Measurements from ENCODE around the gene DDX51.

The DDX51 gene

DNA sequence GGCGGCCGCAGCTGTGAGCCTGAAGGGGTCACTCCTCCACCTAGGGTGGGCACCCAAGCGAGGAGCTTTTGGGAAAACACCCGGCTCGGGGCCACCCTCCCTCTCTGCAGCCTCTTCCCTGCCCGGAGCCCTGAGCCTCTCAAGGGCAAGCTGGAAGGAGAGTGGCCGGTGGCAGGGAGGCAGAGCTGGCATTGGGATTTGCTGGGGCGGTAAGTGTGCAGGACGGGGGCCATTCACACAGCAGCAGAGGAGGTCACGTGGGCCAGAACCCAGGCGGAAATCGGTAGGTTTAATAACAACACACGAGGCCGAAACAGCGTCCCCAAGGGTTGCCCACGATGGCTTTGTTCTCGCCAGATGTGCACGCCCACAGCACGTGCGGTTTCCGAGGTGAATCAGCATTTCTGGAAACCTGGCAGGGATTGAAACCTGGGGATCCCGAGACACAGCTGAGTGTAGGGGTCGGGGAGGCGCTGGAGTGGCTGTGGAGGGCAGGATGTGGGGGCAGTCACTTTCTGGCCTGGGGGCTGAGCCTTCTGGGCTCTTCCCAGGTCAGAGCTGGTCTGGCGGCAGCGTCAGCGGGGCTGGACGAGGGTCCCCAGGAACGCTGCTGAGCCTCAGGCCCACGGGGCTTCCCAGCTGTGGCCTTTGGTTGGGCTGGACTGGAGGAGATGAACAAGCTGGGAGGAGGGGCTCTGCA lies 23.6 kb upstream of the DDX51 start:
- DNase-seq (ENCODE audit: low read depth): no peak

DNA sequence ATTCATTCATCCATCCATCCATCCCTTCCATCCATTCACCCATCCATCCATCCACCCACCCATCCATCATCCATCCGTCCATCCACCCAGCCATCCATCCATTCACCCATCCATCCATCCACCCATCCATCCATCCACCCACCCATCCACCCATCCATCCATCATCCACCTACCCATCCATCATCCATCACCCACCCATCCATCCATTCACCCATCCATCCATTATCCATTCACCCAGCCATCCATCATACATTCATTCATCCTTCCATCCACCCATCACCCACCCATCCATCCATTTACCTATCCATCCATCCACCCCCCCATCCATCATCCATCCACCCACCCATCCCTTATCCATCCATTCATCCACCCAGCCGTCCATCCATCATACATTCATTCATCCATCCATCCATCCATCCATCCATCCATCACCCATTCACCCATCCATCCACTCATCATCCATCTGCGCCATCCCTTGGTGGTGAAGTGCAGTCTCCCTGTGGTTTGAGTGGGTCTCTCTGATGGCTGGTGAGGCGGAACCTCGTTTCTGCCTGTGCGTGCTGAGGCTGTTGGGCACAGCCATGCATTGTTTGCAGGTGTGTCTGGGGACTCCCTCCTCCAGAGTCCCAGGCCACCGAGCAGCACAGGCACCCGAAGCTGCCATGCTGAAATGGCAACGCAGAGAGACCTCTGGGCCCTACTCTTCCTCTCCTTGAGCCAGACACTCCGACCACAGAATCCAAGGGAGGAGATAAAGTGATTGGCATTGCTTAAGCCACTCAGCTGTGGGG lies 22.9 kb upstream of the DDX51 start:
- no peak for DNase-seq (ENCODE audit: low read depth)

DNA sequence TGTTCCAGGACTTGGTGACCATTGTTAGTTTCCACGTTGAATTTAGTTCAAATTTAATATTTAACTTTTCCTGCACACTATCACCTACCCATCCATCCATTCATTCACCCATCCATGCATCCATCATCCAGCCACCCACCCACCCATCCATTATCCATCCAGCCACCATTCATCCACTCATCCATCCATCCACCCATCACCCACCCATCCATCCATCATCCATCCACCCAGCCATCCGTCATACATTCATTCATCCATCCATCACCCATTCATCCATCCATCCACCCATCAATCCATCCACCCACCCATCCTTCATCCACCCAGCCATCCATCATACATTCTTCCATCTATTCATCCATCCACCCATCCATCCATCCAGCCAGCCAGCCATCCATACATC lies 22.0 kb upstream of the DDX51 start:
- no peak for DNase-seq (ENCODE audit: low read depth)

DNA sequence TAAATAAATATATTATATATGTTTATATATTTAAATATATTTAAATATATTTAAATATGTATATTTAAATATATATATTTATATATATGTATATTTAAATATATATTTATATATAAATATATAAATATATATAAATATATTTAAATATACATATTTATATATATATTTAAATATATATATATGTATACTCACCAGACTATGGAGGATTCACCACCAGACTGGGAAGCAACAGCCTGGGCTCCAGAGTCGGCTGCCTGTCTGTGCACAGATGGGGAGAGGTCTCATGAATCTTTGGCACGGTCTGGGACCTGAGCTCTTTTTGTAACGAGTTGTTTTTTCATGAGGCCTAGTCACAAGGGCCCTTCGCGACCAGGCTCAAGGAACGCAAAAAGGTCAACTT lies 21.5 kb upstream of the DDX51 start:
- no peak for DNase-seq (ENCODE audit: low read depth)

DNA sequence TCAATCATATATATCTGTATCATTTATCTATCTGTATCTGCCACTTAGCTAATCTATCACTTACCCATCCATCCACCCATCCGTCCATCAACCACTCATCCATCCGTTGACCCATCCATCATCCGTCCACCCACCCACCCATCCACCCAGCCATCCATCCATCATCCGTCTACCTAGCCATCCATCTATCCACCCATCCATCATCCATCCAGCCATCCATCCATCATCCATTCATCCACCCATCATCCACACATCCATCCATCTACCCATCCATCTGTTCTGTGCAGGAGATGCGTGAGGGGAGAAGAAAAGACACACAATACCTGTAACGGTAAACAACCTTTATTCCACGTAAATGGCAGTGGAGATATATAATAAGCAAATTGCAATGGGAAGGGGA lies 20.3 kb upstream of the DDX51 start:
- DNase-seq (ENCODE audit: low read depth): no peak

DNA sequence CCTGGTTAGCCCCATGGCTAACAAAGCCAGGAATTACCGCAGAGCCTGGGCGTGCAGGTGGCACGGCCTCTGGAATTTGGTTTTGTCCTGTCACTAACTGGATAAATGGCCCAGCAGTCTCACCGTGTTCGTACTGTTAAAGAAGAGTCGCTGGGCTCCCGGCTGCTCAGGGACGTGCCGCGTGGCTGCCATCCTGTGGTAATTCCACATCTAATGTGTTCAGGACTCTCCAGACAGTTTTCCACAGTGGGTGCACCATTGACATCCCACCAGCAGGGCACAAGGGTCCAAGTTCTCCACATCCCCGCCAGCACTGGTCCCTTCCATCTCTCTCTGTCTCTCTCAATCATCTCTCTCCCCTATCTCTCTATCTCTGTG lies 19.8 kb upstream of the DDX51 start:
- DNase-seq (ENCODE audit: low read depth): no peak

DNA sequence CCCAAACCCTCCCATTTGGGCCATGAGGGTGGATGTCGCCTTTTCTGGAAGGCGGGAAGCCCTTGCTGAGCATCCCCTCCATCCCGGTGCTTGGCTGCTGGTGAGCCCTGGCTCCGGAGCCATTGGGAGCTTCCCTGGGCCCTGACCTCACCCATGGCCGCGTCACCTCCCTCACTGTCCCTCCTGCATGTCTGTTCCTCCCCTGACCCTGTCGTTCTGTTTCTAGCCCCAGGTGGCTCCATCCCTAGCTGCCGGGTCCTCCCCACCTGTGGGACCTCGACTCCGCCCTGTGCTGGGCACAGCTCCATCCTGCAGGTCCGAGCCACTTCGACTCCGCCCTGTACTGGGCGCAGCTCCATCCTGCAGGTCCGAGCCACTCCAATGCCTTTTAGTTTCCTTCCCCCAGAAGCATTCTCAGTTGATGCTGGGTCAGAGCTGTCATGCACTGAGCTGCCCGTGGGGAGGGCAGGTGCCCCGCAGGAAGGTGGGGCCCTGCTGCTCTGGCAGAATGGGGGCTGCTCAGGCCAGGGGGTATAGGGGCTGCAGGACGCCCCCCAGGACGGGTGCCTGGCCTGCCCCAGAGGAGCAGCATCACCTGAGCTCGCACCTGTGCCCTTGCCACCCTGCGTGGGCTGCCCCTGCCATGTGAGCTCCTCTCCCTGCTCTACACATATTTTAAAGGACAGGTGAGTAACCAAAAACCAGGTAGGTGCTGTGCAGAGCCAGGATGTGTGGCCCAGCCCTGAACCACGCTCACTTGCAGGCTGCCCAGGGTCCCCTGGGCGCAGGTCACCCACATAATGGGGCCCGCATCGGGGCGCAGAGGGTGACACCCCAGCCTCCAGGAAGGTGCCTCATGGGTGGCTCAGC lies 19.2 kb upstream of the DDX51 start:
- no peak for DNase-seq (ENCODE audit: low read depth)

DNA sequence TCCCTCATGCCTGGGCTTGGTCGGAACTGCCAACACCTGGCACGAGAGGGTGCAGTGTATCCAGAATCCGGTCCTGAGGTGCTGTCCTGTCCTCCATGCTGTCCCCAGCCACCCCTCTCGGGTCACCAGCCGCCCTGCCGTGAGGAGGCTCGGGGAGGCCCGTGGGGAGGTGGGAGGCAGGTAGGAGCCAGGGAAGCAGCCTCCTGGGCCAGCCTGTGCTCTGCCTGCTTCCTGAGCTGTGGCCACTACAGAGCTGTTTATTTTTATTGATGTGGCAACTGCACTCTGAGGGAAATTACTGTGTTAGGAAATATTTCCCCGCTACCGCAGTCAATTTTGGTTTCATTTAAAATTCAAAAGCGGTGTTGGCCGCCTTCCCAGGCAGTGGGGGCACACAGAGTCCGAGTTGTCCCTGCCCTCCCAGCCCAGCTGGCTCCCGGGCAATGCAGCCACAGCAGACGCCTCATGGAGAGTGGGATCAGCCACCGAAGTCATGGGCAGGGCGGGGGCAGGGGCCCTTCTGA lies 18.5 kb upstream of the DDX51 start:
- no peak for DNase-seq (ENCODE audit: low read depth)

DNA sequence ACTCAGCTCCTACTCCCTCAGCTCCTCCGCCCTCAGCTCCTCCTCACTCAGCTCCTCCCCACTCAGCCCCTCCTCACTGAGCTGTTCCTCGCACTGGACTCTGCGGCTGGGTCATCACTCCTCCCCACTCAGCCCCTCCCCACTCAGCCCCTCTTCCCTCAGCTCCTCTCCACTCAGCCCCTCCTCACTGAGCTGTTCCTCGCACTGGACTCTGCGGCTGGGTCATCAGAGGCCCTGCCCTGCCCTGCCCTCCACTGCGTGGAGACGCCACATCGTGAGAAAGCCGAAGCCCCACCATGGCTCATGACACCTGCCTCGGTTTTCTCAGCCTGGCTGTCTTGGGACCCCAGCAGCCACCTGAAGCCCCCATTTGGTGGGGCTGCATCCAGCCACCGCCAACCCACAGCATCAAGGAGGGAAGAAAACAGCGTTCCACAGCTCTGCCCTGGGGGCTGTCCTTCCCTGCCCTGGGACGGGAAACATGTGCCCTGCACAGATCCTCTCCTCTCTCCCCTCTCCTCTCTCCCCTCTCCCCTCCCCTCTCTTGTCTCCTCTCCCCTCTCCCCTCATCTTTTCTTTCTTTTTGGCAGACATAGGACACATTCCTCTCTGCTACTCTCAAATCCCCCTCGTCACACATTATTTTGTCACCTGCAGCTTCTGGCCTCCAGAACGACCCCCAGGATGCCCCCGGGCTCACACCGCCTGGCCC lies 17.8 kb upstream of the DDX51 start:
- DNase-seq (ENCODE audit: low read depth): no peak

DNA sequence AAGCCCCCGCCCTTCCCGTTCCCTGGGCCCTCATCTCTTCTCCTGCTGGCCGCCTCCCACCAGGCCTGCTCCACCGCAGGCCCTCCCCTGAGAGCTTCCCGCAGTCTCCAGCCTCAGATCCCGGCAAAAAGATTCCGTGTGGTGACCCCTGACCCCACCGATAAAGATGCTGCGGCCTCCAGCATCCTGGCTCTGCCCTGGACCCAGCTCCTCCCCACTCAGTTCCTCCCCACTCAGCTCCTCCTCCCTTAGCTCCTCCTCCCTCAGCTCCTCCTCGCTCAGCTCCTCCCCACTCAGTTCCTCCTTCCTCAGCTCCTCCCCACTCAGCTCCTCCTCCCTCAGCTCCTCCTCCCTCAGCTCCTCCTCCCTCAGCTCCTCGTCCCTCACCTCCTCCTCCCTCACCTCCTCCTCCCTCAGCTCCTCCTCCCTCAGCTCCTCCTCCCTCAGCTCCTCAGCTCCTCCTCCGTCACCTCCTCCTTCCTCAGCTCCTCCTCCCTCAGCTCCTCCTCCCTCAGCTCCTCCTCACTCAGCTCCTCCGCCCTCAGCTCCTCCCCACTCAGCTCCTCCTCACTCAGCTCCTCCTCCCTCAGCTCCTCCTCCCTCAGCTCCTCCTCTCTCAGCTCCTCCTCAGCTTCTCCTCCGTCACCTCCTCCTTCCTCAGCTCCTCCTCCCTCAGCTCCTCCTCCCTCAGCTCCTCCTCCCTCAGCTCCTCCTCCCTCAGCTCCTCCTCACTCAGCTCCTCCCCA lies 17.1 kb upstream of the DDX51 start:
- no peak for DNase-seq (ENCODE audit: low read depth)

DNA sequence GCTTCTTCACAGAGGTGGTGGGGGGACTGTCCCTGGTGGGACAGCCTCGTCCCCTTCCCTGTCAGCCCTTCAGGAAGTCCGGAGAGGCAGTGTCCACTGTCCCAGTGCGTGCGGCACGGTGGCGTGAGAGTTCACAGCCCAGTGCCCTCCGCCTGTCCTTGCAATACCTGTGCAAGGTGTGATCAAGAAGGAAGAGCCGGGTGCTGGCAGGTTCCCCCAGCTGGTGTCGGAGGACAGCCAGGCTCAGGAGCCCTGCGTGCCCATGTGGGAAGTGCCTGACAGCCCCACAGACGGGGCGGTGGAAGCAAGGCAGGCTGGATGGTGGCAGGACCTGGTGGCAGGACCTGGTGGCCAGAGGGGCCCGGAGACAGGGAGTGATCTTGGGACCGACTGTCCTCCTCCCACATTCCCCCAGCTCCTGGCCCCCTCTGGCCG lies 16.5 kb upstream of the DDX51 start:
- DNase-seq (ENCODE audit: low read depth): no peak

DNA sequence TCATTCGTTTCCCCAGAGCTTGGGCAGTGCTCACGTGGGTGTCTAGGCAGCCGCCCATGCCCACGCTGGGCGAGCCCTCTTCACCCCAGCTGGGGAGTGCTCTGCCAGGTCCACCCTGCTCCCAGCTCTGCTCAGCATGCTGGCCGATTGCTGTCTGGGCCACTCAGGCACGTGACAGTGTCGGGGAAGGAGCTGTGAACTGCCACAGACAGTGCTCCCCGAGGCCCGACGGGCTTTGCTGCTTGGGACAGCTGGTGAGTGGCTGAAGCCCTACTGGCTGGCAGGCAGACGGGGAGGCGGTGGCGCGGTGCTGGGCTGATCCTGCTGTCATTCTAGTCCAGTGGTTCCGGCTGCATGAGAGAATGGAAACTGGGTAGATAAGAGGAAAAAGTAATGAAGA lies 15.9 kb upstream of the DDX51 start:
- no peak for DNase-seq (ENCODE audit: low read depth)

DNA sequence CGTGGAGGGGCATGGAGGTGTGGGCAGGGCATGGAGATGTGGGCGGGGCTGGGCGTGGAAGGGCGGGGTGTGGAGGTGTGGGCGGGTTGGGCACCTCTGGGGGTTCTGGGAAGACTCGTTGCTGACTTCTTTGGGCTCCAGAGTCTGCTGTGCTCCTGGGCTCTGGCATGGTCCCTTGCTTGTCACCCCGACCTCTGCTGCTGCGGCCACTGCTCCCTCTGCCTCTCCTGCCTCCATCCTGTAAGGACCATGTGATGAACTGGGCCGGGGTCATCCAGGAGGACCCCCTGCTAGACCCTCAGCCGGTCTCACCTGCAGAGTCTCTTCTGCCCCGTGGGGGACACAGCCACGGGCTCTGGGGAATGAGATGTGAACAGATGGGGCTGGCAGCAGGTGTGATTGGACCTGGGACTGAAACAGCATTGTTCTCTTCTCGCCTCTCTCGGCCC lies 15.5 kb upstream of the DDX51 start:
- no peak for DNase-seq (ENCODE audit: low read depth)

DNA sequence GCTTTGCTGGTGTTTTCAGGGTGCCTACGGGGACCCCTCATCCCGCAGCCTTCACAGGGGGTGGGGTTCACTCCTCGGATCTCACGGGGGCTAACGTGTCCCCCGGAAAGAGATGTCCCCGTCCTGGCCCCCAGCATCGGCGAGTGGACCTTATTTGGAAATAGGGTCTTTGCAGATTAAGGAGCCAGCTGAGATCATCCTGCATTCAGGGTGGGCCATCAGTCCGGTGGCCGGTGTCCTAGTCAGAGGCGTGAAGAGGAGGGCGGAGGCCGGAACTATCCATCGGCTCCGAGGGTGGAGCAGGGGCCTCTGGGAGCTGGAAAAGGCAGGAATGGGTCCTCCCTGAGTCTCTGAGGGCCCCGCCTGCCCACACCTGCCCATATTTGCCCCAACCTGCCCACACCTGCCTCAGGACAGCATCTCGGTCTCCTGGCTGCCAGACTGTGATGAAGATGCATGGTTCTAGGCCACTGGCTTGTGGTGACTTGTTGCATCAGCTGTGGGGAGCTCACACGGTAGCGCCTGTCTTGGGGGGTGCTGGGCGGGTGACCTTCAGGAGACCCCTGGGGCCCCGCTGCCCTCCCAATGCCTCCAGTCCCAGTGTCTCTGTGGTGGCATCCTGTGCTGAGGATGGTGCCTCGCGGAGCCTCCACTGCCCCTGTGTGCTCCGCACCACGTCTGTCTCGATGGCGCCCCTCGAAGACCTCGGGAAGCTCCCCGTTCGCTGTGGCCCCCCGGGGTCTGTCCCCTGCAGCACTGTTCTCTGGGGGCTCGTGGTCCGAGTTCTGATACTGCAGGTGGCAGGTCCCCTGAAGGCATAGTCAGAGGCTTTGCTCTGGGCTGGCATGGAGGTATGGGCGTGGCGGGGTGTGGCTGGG lies 14.8 kb upstream of the DDX51 start:
- no peak for DNase-seq (ENCODE audit: low read depth)

DNA sequence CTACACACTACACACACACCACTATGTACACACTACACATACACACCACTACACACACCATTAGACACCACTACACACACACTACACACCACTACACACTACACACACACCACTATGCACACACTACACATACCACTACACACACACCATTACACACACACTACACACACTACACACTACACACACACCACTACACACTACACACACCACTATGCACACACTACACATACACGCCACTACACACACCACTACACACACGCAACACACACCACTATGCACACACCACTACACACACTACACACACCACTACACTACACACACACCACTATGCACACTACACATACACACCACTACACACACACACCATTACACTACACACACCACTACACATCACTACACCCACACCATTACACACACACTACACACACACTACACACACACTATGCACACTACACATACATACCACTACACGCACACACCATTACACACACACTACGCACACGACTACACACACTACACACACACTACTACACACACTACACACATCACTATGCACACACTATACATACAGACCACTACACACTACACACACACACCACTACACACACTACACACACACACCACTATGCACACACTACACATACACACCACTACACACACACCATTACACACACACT lies 13.8 kb upstream of the DDX51 start:
- no peak for DNase-seq (ENCODE audit: low read depth)

DNA sequence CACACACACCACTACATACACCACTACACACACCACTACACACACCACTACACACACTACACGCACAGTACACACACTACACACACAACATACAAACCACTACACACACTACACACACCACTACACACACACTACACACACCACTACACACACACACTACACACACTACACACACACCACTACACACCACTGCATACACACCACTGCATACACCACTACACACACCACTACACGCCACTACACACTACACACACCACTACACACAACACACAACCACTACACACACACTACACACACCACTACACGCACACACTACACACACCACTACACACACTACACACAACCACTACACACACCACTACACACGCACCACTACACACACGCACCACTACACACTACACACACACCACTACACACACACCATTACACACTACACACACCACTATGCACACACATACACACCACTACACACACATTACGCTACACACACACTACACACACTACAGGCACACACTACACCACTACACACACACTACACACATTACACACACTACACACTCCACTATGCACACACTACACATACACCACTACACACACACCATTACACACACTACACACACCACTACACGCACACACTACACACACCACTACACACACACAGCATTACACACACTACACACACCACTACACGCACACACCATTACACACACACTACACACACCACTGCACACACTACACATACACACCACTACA lies 12.6 kb upstream of the DDX51 start:
- DNase-seq (ENCODE audit: low read depth): no peak

DNA sequence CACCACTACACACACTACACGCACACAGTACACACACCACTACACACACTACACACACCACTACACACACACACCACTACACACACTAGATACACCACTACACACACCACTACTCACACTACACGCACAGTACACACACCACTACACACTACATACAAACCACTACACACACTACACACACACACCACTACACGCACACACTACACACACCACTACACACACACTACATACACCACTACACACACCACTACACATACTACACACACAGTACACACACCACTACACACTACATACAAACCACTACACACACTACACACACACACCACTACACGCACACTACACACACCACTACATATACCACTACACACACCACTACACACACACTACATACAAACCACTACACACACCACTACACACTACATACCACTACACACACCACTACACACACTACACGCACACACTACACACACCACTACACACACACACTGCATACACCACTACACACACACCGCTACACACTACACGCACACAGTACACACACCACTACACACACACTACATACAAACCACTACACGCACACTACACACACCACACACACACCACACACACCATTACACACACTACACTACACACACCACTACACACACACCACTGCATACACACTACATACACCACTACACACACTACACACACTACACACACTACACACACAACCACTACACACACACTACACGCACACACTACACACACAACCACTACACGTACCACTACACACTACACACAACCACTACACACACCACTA lies 11.9 kb upstream of the DDX51 start:
- no peak for DNase-seq (ENCODE audit: low read depth)

Data from stimulated activated CD8-positive, alpha-beta memory T cell treated with anti-CD3 and anti-CD28 coated beads, Interleukin-12 subunit alpha, Interleukin-12 subunit beta, amount 100 ng/mL, for 1 hour (primary cell).